Glomerular visceral epithelial cell (primary cell): ENCODE measurements around the gene PRMT9.

ENCODE experiments used
- DNase-seq: peaks from one replicate; pipeline ENCODE4 v3.0.0-alpha.2; 2016; ENCODE audit errors: extremely low spot score

PRMT9 gene

DNA sequence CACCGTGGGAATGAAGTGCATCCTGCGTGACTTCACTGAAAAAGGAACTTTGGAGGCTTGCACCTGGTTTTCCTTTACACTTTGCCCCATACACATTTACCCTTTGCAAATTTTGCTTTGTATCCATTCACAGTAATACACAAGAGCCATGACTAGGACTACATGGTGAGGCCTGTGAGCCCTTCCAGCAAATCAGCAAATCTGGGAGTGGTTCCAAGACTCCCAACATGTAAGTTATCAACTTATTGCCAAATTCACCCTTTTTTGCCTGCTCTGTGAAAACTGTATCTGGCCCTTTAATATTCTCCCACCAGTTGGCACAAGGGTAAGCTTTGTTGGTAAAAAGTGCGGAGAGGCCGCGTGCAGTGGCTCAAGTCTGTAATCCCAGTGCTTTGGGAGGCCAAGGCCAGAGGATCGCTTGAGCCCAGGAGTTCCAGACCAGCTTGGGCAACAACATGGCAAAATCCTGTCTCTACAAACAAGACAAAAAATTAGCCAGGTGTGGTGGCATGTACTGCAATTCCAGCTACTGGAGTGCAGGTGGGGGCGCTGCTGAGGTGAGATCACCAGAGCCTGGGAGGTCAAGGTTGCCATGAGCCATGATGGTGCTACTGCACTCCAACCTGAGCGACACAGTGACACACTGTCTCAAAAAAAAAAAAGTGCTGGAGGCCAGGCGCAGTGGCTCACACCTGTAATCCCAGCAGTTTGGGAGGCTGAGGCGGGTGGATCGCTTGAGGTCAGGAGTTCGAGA lies 5.0 kb downstream of the PRMT9 start:
- no peak for DNase-seq

DNA sequence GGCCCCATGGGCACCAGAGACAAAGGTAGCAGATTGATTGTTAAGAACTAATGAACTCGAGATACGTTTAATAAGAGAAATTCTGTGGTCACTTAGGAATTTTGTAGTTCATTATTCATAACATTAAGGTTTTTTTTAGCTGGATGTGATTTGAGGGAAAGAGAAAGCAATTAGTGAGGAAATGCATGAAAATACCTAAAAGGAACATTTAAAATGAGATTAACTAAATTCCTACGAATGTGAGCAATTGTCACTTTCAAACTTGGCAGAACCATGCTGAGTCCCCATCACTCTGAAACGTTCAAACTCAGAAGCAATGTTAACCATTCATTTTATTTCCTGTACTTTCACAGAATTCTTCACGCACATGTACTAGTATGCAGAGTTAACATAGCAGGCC lies 5.9 kb downstream of the PRMT9 start:
- no peak for DNase-seq

DNA sequence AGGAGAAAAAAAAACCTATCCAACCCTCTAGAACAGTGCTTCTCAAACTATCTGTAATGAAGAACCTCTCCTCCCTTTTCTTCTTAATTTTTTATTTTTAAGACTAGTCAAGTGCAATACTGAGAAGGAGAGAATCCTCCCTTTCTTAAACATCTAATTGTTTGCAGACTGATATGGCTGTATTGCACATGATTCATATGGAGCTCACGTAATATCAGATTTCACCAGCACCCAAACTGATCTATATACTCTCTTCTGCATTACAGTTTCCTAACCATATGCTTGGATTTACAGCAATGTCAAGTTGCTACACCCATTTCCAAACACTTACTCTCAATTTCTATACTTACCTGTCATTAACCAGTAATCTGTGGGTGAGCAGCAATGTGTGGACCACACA lies 9.5 kb downstream of the PRMT9 start:
- DNase-seq: no peak

DNA sequence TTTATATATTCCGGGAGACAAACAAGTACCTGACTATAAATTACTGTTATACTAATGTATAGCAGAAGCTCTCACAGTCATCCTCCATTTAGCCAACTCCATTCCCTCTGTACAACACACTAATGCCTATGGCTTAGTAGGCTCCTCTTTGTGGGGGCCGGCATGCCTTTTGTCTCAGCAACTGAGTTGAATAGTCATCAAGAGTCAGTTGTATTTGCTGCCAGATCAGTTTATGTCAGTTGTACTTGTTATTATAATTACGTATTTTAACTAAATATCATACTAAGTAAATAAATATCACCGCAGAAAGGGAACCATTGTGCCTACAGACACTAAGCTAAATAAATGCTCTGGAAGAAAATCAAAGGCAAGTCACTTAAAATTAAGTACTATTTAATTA lies 9.9 kb downstream of the PRMT9 start:
- no peak for DNase-seq

DNA sequence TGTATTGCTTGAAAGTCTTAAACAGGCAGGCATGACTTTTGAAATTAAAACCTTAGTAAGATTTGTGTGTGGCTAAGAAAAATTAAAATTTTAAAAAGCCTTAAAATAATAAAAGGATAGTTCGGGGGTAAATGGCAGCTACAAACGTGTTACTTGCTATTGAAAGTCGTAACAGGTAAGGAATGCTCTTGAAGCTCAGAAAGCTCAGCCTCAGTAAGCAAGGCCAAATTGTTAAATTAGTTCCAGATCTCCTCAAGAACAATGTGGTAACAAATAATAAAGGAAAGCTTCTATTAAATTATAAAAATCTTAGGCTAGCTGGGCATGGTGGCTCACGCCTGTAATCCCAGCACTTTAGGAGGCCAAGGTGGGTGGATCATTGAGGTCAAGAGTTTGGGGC lies 25.5 kb downstream of the PRMT9 start:
- no peak for DNase-seq

DNA sequence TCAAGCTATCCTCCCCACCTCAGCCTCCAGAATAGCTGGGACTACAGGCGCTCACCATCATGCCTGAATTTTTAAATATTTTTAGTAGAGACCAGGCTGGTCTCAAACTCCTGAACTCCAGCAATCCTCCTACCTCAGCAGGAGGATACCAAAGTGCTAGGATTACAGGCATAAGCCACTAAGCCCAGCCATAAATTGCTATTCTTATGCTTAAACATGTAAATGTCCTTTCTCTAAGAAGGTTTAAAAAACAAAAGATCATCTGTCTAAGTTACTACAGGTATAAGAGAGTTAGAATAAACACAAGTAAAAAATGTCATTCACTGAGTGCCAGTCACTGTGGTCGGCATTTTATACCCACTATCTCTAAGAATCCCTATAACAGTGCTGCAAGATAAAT lies 28.3 kb downstream of the PRMT9 start:
- no peak for DNase-seq

DNA sequence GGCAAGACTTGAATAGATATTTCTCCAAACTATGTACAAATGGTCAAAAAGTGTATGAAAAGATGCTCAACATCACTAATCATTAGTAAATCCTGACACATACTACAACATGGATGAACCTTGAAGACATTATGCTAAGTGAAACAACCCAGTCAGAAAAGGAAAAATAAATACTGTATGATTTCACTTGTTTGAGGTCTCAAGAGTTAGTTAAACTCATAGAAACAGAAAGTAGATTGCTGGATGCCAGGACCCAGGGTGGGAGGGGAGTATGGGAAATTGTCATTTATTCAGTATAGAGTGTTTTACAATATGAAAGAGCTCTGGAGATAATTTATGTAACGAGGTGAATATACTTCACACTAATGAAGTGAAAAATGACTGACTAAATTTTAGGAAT lies 32.4 kb downstream of the PRMT9 start:
- no peak for DNase-seq

DNA sequence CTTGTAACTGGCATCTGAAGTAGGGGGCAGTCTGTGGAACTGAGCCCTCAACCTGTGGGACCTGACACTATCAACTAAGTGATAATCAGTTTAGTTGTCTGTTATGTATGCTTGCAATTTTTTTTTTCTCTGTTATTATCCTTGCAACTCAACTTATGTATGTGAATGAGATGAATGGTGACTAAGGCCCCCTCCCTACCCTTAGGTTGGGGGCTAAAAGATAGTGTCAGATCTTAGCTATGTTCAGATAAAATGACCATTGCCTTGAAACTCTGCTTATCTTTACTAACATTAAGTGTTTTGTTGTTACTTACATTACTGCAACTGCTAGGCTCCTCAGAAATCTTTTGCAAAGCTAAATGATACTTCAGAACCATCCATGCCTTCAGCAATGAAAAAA lies 35.3 kb downstream of the PRMT9 start:
- no peak for DNase-seq

DNA sequence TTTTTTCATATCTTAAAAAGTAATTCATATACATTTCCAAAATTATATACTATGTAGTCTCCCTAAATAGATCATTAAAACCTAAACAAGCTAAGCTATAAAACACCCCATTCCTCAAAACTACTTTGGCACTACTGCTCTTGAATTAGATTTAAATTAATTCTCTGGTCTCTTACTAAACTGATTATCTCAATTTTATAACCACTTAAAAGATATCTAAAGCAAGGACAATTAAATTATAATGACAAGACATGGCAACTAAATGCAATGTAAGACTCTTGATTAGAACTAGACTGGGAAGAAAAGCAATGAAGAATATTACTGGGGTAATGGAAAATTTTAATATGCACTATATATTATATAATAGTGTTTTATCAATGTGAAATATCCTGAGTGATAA lies 38.9 kb downstream of the PRMT9 start:
- DNase-seq: no peak

DNA sequence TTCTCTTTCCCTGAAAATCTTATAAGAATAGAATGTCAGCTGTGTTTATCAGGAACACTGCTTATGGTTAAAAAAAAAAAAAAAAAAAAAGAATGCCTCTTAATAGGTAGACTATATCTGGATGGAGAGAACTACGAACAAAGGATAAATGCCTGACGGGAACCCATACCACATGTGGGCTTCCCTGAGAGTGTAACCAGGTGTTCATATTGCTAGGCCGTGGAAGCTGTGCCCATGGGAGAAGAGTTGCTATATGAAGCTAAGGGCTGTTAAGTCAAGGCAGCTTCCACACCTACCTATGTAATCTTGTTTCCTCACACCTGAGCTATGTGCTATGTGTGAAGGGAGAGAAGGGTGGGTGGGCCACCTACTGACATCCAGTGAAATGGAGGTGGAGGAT lies 39.5 kb downstream of the PRMT9 start:
- DNase-seq: no peak

DNA sequence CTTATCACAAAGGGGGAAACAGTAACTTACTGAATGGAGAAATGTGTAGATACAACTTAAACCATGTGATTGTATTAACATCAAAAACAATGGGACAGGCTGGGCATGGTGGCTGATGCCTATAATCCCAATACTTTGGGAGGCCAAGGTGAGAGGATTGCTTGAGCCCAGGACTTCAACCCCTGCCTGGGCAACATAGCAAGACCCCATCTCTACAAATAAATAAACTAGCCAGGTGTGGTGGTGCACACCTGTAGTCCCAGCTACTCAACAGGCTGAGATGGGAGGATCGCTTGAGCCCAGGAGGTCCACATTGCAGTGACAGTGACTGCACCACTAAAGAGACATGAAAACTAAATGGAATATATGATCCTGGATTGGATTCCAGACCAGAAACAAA lies 40.3 kb downstream of the PRMT9 start:
- DNase-seq: no peak

DNA sequence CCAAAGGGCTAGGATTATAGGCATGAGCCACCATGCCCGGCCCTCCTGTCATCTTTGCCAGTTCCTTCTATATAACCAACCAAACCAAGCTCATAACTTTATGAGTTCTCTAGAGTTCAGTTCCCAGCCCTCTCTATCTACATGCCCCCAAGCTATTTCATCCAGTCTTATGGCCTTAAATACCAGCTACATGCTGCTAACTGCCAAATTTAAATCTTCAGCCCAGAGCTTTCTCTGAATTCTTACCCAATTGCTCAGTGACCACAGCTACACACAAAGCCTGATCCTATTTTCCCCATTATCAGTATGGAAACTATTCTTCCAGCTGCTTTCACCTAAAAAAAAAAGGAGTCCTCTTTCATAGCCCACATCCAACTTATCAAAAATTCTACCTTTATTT lies 43.6 kb downstream of the PRMT9 start:
- DNase-seq: no peak

DNA sequence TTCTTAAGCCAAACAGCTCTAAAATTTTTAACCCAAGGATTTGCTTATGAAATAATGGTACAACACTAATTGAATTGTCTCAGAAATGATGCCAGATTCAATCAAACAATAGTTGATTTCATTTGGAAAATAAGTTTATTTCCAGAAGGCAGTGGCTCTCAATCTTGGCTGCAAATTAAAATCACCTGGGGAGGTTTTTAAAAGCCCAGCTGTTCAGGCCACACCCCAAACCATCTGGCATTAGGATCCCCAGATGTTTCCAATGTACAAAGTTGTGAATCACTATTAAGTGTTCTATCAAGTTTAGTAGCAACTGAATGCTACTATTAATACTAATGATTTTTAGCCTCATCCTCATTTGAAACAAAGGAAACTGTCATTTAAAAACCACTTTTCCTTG lies 44.6 kb downstream of the PRMT9 start:
- DNase-seq: no peak

DNA sequence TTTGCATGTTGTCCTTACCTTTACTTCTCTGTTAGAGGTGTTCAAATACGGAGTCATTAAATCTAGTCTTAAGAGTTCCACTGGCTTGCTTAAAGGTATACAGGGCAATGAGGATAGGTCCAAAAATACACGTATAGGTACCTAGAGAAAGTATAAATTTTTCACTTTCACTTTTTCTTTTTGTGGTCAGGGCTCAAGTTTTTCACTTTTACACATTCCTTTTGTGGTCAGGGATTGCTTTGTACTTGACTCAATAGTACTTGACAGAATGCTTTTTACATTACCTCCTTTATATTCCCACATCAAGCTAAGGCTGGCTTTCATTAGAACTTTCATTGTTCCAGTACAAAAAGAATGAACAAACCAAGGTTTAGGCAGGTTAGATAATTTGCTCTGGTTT lies 45.0 kb downstream of the PRMT9 start:
- peak; percentile 32 for DNase-seq

DNA sequence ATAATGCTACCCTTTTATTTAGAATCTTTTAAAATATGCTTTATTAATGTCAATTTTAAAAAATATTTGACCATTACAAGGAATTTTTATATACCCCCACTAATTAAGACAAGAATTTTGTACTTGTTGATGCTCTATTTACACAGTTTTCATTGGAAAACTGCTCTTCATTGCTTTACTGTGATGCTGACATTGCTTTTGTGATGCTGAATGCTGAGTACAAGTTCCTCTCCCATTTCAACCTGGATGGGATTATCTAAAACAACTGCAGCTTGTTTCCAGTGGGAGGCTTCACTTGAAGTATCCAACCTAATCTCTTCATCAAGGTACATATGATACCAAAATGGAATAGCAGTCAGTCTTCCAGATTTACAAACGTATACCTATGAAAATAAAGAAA lies 45.6 kb downstream of the PRMT9 start:
- DNase-seq: no peak

DNA sequence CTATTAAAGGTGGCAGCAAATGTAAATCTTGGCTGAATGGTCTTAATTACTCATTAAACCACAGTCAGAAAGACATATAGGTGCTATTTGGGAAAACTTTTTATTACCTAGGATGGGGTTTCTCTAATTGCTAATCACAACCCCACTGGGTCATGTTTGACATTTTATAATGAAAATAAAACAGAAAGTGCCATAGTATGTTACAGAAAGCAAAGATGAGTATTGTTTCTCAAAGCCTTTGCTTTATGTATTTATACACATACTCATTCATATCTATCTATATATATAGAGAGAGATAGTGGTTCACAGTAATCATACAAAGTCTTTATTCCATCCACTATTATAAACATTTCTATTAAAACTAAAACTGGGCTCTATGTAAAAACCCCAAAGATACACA lies 48.6 kb downstream of the PRMT9 start:
- no peak for DNase-seq

DNA sequence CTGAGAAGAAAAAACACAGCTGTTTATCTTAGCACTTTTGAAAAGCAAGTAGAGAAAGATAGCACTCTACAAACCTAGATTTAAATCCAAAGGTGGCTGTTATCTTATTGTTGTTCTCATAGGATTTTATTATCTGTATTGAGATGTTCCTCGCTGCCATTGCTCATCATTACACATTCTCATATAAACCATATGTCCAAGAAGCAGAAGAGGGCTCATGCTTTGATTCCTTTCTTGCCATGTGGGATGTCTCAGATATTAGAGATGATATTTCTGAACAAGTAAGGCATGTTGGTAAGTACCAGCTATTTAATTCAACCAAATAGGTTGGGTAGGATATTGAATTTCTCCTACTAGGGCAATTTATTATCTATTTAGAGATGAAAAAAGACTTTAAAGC lies 50.3 kb downstream of the PRMT9 start:
- no peak for DNase-seq

DNA sequence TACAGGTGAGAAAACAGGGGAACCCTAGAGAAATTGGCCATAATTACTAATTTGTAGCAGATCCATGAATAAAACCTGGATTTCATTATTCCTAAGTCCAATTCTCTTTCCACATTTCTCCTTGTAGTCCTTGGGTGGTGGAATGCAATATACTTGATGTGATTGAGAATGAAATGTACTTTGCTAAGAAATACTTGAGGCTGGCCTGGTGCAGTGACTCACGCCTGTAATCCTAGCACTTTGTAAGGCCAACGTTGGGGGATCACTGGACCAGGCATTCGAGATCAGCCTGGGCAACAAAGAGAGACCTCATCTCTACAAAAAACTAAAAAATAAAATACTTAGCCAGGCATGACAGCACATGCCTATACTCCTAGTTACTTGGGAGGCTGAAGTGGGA lies 50.9 kb downstream of the PRMT9 start:
- no peak for DNase-seq

DNA sequence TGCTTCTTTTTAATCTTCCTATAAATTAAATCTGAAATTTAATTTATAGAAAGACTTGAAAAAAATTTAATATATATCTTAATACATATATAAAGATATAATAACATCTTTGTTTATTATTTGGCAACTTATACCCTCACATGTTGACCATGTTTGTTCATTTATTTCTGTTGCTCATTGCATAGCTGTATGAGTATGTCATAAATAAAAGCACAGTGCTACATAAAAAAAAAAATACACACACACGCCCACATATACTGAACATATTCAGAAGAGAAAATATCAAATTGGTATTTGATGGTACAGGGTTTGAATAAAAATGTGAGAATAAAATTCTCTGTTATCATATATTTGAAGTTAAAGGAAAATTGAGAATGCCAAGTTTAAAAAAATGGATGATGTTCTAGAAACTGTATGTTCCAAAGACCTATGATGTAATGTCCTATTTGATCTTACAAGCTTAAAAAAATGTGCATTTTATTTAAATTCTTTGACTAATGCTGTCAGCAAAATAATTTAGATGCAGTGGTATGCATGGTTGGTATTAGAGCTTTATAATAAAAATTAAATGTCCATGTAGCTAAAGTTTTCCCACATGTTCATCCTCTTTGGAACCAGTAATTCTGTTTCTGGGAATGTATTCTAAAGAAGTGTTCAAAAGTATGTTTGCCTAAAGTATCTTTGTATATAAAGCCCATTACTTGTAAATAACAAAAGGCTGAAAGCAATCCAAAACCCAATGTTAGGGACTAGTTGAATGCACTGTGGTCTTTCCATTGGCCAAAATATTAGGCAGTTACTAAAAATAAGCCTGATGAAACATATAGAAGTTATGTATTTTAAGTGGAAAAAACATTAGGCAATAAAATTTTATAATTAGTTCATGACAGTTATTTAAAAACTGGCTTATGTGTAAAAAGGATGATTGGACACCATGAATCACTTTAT lies 53.9 kb downstream of the PRMT9 start:
- no peak for DNase-seq

DNA sequence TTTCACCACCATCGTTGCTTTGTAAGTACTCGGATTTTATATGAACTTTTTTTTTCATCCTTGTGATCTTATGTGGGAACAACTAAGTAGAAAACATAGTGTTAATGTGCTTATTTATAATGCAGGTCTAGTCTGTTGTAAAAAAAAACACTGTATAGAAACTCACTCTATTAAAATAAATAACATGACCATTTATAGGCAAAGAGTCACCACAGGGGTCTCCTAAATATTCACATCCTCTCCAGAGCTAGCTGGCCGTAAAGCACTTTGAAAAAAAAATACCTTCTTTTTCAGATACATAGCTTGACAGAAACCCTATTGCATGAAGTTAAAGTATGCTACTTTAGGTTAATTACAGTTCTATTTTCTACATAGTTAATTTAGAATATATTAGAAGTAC lies 55.5 kb downstream of the PRMT9 start:
- no peak for DNase-seq

DNA sequence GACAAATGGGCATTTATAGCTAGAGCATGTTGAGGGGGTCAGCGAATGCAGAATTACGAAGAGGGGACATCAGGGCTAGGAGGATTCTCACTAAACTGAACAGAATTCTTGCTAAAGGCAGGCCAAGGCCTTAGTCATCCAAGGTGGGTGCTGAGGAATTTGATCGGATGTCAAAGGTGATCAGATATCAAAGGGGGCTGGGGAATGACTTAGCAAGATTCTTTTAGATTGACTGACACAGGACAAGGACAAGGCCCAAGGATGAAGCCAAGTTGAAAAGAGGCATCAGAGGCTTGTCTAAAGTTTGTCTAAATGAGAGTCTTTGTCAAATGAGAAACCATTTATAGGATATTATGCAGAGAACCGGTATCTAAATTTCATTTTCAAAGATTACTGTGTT lies 57.1 kb downstream of the PRMT9 start:
- DNase-seq: no peak

DNA sequence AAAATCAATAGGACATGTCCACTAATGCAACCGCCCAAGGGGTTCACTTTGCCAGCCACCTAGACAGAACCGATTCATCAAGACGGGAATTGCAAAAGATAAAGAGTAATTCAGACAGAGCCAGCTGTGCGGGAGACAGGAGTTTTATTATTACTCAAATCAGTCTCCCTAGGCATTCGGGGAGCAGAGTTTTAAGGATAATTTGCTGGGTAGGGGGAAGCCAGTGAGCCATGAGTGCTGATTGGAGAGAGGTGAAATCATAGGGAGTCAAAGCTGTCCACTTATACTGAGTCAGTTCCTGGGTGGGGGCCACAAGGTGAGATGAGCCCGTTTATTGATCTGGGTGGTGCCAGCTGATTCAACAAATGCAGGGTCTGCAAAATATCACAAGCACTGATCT lies 58.2 kb downstream of the PRMT9 start:
- DNase-seq: no peak

DNA sequence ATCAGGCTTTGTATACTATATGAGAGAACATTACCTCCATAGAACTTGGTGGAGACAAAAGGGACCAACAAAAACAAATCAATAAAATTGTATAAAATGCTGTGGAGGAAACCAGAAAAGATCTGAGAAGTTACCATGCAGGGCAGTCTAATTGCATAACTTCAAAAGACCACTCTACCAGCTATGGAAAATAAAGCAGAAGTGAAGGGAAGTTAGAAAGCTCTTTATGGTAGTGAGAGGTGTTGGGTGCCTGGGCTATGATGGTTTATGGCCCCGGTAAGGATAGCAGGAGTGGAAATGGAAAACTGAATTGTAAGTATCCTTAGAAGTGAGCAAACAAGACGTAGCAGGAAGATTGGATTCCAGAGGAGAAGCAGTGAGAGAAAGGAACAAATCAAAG lies 63.6 kb downstream of the PRMT9 start:
- DNase-seq: no peak
